DOHH2 (cell line): Measurements from ENCODE around the gene C11orf91.
"Not testable (repeated sequence)": the region's sequence is repeated elsewhere in the genome, so short reads cannot be mapped to it uniquely, and the experiment has no call there.

ENCODE experiments used
- H3F3A ChIP-seq: fragments of 200-600 bp; sonication (generic), shearing (Covaris generic); 2 replicates; pipeline ENCODE4 v1.6.0; 2016; ENCODE audit warnings: antibody characterized with exemption, mild to moderate bottlenecking; ENCODE audit not compliant: control insufficient read depth, insufficient read depth
- H3K27ac ChIP-seq: fragments of 200-600 bp; sonication (generic); 2 replicates; pipeline ENCODE4 v1.5.1; 2014; ENCODE audit warnings: low read depth, mild to moderate bottlenecking, low read length, moderate library complexity
- H3K27me3 ChIP-seq: fragments of 200-600 bp; sonication (generic); 2 replicates; pipeline ENCODE4 v1.6.1; 2014; ENCODE audit warnings: mild to moderate bottlenecking, low read length, mixed read lengths; ENCODE audit not compliant: control insufficient read depth
- H3K36me3 ChIP-seq: fragments of 200-600 bp; sonication (generic); 2 replicates; pipeline ENCODE4 v1.6.1; 2014; ENCODE audit warnings: mild to moderate bottlenecking, low read length, moderate library complexity, mixed read lengths; ENCODE audit not compliant: control insufficient read depth
- H3K4me1 ChIP-seq: fragments of 200-600 bp; sonication (generic); 2 replicates; pipeline ENCODE4 v1.6.1; 2014; ENCODE audit warnings: mild to moderate bottlenecking, low read length, mixed read lengths; ENCODE audit not compliant: control insufficient read depth
- H3K4me2 ChIP-seq: fragments of 200-600 bp; sonication (generic); 2 replicates; pipeline ENCODE4 v1.6.0; 2014; ENCODE audit warnings: mild to moderate bottlenecking, low read length, moderate library complexity
- H3K4me3 ChIP-seq: fragments of 200-600 bp; sonication (generic); 2 replicates; pipeline ENCODE4 v1.5.1; 2014; ENCODE audit warnings: mild to moderate bottlenecking, low read length, mixed read lengths
- H3K79me2 ChIP-seq: fragments of 200-600 bp; sonication (generic); 2 replicates; pipeline ENCODE4 v1.6.1; 2014; ENCODE audit warnings: mild to moderate bottlenecking, low read length, mixed read lengths; ENCODE audit not compliant: control insufficient read depth
- H3K9me2 ChIP-seq: fragments of 200-600 bp; sonication (generic); replicated peaks from 2 replicates; pipeline ENCODE4 v1.6.1; 2014; ENCODE audit warnings: mild to moderate bottlenecking, low read length, mixed read lengths; ENCODE audit not compliant: control insufficient read depth
- H3K9me3 ChIP-seq: fragments of 200-600 bp; sonication (generic); 2 replicates; pipeline ENCODE4 v1.6.1; 2014; ENCODE audit warnings: antibody characterized with exemption, low read length, mixed read lengths; ENCODE audit not compliant: control insufficient read depth, insufficient read depth
- H4K20me1 ChIP-seq: fragments of 200-600 bp; sonication (generic); 2 replicates; pipeline ENCODE4 v1.6.0; 2014; ENCODE audit warnings: low read depth, mild to moderate bottlenecking, antibody characterized with exemption, low read length, moderate library complexity; ENCODE audit not compliant: control insufficient read depth, insufficient read depth
- CTCF ChIP-seq: fragments of 200-600 bp; sonication (generic); IDR thresholded peaks from one replicate; pipeline ENCODE4 v1.5.1; 2014; ENCODE audit warnings: antibody characterized with exemption, mild to moderate bottlenecking, low read depth, low read length; ENCODE audit not compliant: poor library complexity, severe bottlenecking
- EZH2phosphoT487 ChIP-seq: fragments of 200-600 bp; sonication (generic); IDR thresholded peaks from 2 replicates; pipeline ENCODE4 v1.6.1; 2017; ENCODE audit warnings: borderline replicate concordance, mild to moderate bottlenecking, antibody characterized with exemption, low read length, moderate library complexity, mixed read lengths

The C11orf91 gene

GRCh38 chr11:33663121-33663520 is 37.5 kb downstream of the C11orf91 start:
- H3K79me2 ChIP-seq = no peaks in the 10 kb centered on the region
- H3F3A ChIP-seq = no peaks in the 10 kb centered on the region
- H3K36me3 ChIP-seq = peaks cover 11% of the 10 kb centered on the region
- no peaks in the 10 kb centered on the region for H3K27me3 ChIP-seq
- H3K4me2 ChIP-seq = no peak overlapping the region
- H3K4me3 ChIP-seq = no peak overlapping the region
- TF ChIP-seq EZH2phosphoT487 (no peak), CTCF (no peak)
- no peaks in the 10 kb centered on the region for H4K20me1 ChIP-seq
- no peaks in the 10 kb centered on the region for H3K9me3 ChIP-seq
- no peaks in the 10 kb centered on the region for H3K4me1 ChIP-seq
- no peaks in the 10 kb centered on the region for H3K9me2 ChIP-seq
- H3K27ac ChIP-seq = no peak overlapping the region

DNA sequence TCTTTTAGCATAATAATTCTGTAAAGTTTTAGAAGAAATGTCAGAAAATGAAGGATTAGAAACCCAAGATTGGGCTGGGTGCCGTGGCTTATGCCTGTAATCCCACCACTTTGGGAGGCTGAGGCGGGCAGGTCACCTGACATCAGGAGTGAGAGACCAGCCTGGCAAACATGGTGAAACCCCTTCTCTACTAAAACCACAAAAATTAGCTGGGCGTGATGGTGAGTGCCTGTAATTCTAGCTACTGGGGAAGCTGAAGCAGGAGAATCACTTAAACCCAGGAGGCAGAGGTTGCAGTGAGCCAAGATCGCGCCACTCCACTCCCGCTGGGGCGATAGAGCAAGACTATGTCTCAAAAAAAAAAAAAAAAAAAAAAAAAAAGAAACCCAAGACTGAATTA is 39.1 kb downstream of the C11orf91 start:
- H3K4me3 ChIP-seq, H3K4me1 ChIP-seq, H3K79me2 ChIP-seq, H3F3A ChIP-seq, H4K20me1 ChIP-seq, H3K27ac ChIP-seq, H3K36me3 ChIP-seq, H3K9me2 ChIP-seq, H3K9me3 ChIP-seq, H3K27me3 ChIP-seq, H3K4me2 ChIP-seq: not testable (repeated sequence)

- Histone ChIP-seq H3K4me3 (no peak overlapping the region), H3K79me2 (no peaks in the 10 kb centered on the region), H3K9me3 (no peaks in the 10 kb centered on the region), H4K20me1 (no peaks in the 10 kb centered on the region), H3K9me2 (no peaks in the 10 kb centered on the region), H3K27me3 (no peaks in the 10 kb centered on the region), H3K36me3 (peaks cover 12% of the 10 kb centered on the region; the same call in 1 of the 2 replicates), H3K4me1 (no peaks in the 10 kb centered on the region), H3K4me2 (no peak overlapping the region), H3K27ac (no peak overlapping the region), H3F3A (no peaks in the 10 kb centered on the region)
- TF ChIP-seq EZH2phosphoT487 = no peak
- no peak for TF ChIP-seq CTCF
Observed at GRCh38 chr11:33660962-33661361, 39.7 kb downstream of the C11orf91 start.

DNA sequence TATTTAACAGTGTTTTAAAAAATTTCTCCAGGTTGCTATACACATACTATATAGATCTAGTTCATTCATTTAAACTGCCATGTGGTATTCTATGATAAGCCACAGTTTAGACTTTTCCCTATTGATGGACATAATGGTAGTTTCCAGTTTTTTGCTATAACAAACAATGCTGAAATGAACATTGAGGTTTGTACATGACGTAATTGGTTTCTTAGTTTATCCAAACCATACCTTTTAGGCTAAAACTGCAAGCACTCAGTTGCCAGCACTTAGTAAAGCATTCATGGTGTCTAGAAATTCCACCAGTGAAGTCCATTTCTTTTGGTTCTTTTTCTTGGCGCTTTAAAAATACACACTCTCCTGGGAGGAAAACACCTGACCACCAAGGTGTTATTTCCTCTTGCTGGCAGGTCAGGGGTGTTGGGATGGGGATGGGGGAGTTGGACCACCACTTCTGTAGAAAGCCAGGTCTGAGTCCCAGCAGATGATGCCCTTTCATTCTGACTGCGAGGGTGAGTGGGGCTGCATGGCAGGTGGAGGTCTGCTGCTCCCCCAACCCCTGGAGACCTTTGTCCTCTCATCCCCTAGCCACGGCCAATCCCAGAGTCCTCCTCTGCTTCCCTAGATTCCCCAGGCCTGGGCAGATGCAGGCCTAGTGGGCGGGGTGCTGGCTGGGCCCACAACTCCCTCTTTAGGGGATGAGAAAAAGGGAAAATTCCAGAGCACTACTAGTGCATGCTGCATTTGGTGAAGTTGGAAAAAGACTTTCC is 41.1 kb downstream of the C11orf91 start:
- TF ChIP-seq EZH2phosphoT487 = no peak
- Histone ChIP-seq H3K4me1 (no peaks in the 10 kb centered on the region), H4K20me1 (no peaks in the 10 kb centered on the region), H3K27ac (no peak overlapping the region), H3K9me3 (no peaks in the 10 kb centered on the region), H3K79me2 (no peaks in the 10 kb centered on the region), H3K4me2 (no peak overlapping the region), H3K36me3 (peaks cover 20% of the 10 kb centered on the region), H3K4me3 (no peak overlapping the region), H3K27me3 (no peaks in the 10 kb centered on the region), H3F3A (no peaks in the 10 kb centered on the region), H3K9me2 (no peaks in the 10 kb centered on the region)
